GM10248 (cell line): ENCODE results near the gene POP4.

Experiments used
- CTCF ChIA-PET: fragments of 300-600 bp; sonication (Branson Sonifier 250); formaldehyde crosslinking; extraction: SDS; loops from one replicate; lab custom pipeline; 2021; ENCODE audit warnings: antibody characterized with exemption; lab: Yijun Ruan, JAX
- POLR2A ChIA-PET: fragments of 350-650 bp; sonication (Branson Sonifier 250); formaldehyde crosslinking; extraction: SDS; loops from one replicate; lab custom pipeline; 2020; ENCODE audit warnings: antibody characterized with exemption; lab: Yijun Ruan, JAX
- DNase-seq: peaks from one replicate; pipeline ENCODE4 v3.0.0; 2012; ENCODE audit errors: extremely low spot score
- CTCF ChIP-seq: IDR thresholded peaks from 2 replicates; pipeline ENCODE4 v1.5.1; 2012; ENCODE audit warnings: mild to moderate bottlenecking, low read depth; ENCODE audit errors: extremely low read depth, missing control alignments, control extremely low read depth

Gene POP4

GRCh38 chr19:29563486-29564101 lies 42.5 kb upstream of the POP4 start:
- ChIA-PET POLR2A (no interaction called here), CTCF (interaction anchor here (1.1 to 1.3 kb wide), 2 partner anchors 9 to 36 kb away, joined by 3 read pairs; no protein-coding TSS in a partner anchor)
- DNase-seq: no peak
- no peak for TF ChIP-seq CTCF

GRCh38 chr19:29564574-29565005 lies 41.5 kb upstream of the POP4 start:
- CTCF ChIA-PET: no interaction called here
- no peak for DNase-seq
- POLR2A ChIA-PET: no interaction called here
- no peak for TF ChIP-seq CTCF

- CTCF ChIA-PET: no interaction called here
- POLR2A ChIA-PET: no interaction called here
- no peak for DNase-seq
- no peak for TF ChIP-seq CTCF
Measured at GRCh38 chr19:29565171-29565570, 40.9 kb upstream of the POP4 start.

- TF ChIP-seq CTCF: no peak
- DNase-seq: no peak
- CTCF ChIA-PET: no interaction called here
- POLR2A ChIA-PET: no interaction called here
Measured at GRCh38 chr19:29566496-29567054, 39.5 kb upstream of the POP4 start.

GRCh38 chr19:29567366-29567915 lies 38.6 kb upstream of the POP4 start:
- DNase-seq: no peak
- ChIA-PET CTCF (no interaction called here), POLR2A (no interaction called here)
- TF ChIP-seq CTCF: no peak

GRCh38 chr19:29568036-29569025 lies 37.8 kb upstream of the POP4 start:
- DNase-seq: no peak
- POLR2A ChIA-PET: no interaction called here
- CTCF ChIA-PET: no interaction called here
- no peak for TF ChIP-seq CTCF
